Liver (tissue), 9 donors: ENCODE data around the gene GOLGA2. TPM values are rescaled to one million over a fixed set of nuclear protein-coding genes. Genes with fewer than 3 reads are reported as not detected.

Source experiments
- DNase-seq: peaks from one replicate; pipeline ENCODE4 v3.0.0-alpha.2; 2017; ENCODE audit warnings: low spot score
- H3K27ac ChIP-seq, 2 donors: one replicate each; pipeline ENCODE4 v1.7.0; 2013; ENCODE audit warnings: inconsistent platforms in 2 of 2, low read length in 2 of 2, control low read depth in 1 of 2, low read depth in 1 of 2, mild to moderate bottlenecking in 1 of 2
- H3K27me3 ChIP-seq, 4 donors: one replicate each; pipeline versions ENCODE4 v1.6.1 to v1.7.0; 2013; ENCODE audit warnings: low read length in 3 of 4, inconsistent platforms in 1 of 4, mild to moderate bottlenecking in 1 of 4, moderate library complexity in 1 of 4; ENCODE audit not compliant: control insufficient read depth in 4 of 4, insufficient read depth in 4 of 4
- H3K36me3 ChIP-seq, 4 donors: one replicate each; pipeline versions ENCODE4 v1.6.1 to v1.7.0; 2013; ENCODE audit warnings: low read length in 3 of 4, mild to moderate bottlenecking in 3 of 4, low read depth in 1 of 4, moderate library complexity in 1 of 4; ENCODE audit not compliant: control insufficient read depth in 4 of 4, insufficient read depth in 3 of 4
- H3K4me1 ChIP-seq, 4 donors: one replicate each; pipeline versions ENCODE4 v1.6.1 to v1.7.0; 2013; ENCODE audit warnings: low read length in 3 of 4, mild to moderate bottlenecking in 3 of 4, moderate library complexity in 1 of 4; ENCODE audit not compliant: control insufficient read depth in 4 of 4, insufficient read depth in 4 of 4
- H3K4me3 ChIP-seq, 3 donors: one replicate each; pipeline versions ENCODE4 v1.6.1 to v1.7.0; 2013; ENCODE audit warnings: low read length in 3 of 3, control low read depth in 1 of 3, low read depth in 1 of 3, mild to moderate bottlenecking in 1 of 3
- H3K9ac ChIP-seq, 2 donors: one replicate each; pipeline ENCODE4 v1.7.0; 2013; ENCODE audit warnings: low read length in 2 of 2, mild to moderate bottlenecking in 2 of 2, moderate library complexity in 2 of 2, control low read depth in 1 of 2, low read depth in 1 of 2
- H3K9me3 ChIP-seq, 4 donors: one replicate each; pipeline versions ENCODE4 v1.6.1 to v1.7.0; 2013; ENCODE audit warnings: low read length in 3 of 4; ENCODE audit not compliant: control insufficient read depth in 4 of 4
- ATF3 ChIP-seq: IDR thresholded peaks from 2 replicates; pipeline ENCODE4 v1.6.1; 2016; ENCODE audit warnings: antibody characterized with exemption
- CTCF ChIP-seq: fragments of 150-350 bp; IDR thresholded peaks from 2 replicates; pipeline ENCODE4 v1.5.1; 2017; ENCODE audit warnings: improper control_type of control experiment, low read depth, low read length; ENCODE audit not compliant: missing input control
- FOXA1 ChIP-seq: IDR thresholded peaks from 2 replicates; pipeline ENCODE4 v1.6.1; 2016; ENCODE audit warnings: antibody characterized with exemption
- FOXA2 ChIP-seq: IDR thresholded peaks from 2 replicates; pipeline ENCODE4 v1.6.1; 2016; ENCODE audit warnings: antibody characterized with exemption
- HNF4A ChIP-seq, 2 donors: conservative IDR thresholded peaks; 2 replicates each; pipeline ENCODE4 v1.6.1; 2016; ENCODE audit warnings: antibody characterized with exemption in 2 of 2, mild to moderate bottlenecking in 2 of 2
- JUND ChIP-seq, 2 donors: IDR thresholded peaks; 2 replicates each; pipeline ENCODE4 v1.6.1; 2016; ENCODE audit warnings: antibody characterized with exemption in 2 of 2
- MAX ChIP-seq: IDR thresholded peaks from 2 replicates; pipeline ENCODE4 v1.6.1; 2016; ENCODE audit warnings: antibody characterized with exemption
- NR2F2 ChIP-seq: IDR thresholded peaks from 2 replicates; pipeline ENCODE4 v1.6.1; 2016; ENCODE audit warnings: antibody characterized with exemption
- RAD21 ChIP-seq, 2 donors: IDR thresholded peaks; 2 replicates each; pipeline ENCODE4 v1.6.1; 2016; ENCODE audit warnings: antibody characterized with exemption in 2 of 2, mild to moderate bottlenecking in 2 of 2
- REST ChIP-seq: IDR thresholded peaks from 2 replicates; pipeline ENCODE4 v1.6.1; 2016; ENCODE audit warnings: antibody characterized with exemption, mild to moderate bottlenecking
- RXRA ChIP-seq, 2 donors: IDR thresholded peaks; 2 replicates each; pipeline ENCODE4 v1.6.1; 2017 to 2018; ENCODE audit warnings: antibody characterized with exemption in 2 of 2, mild to moderate bottlenecking in 1 of 2
- SP1 ChIP-seq: IDR thresholded peaks from 2 replicates; pipeline ENCODE4 v1.6.1; 2018; ENCODE audit warnings: antibody characterized with exemption, mild to moderate bottlenecking
- TAF1 ChIP-seq: conservative IDR thresholded peaks from 2 replicates; pipeline ENCODE4 v1.6.1; 2016; ENCODE audit warnings: antibody characterized with exemption, mild to moderate bottlenecking
- YY1 ChIP-seq: IDR thresholded peaks from 2 replicates; pipeline ENCODE4 v1.6.1; 2016; ENCODE audit warnings: antibody characterized with exemption, mild to moderate bottlenecking
- WGBS: extraction: QIAGEN DNeasy Blood & Tissue Kit; methylation state at CpG from one replicate; pipeline ENCODE4 v1.1.7; 2013; 5-methylcytosine and 5-hydroxymethylcytosine counted together
- polyA plus RNA-seq, 2 donors: library from polyadenylated mRNA; stranded (reverse) in 1 of 2; unstranded in 1 of 2; fragments of 200-250 nt in 1 of 2; fragments of >200 nt in 1 of 2; fragmentation: Nextera tagmentation in 1 of 2; extraction: Ambion mirVana in 1 of 2; gene quantifications; one replicate each; pipeline versions ENCODE4 v1.2.1 to v1.2.3, GENCODE V29; 2013 to 2015
- total RNA-seq, 2 donors: library from RNA; depleted of rRNA; stranded (reverse); fragments of >200 nt; gene quantifications; one replicate each; pipeline ENCODE4 v1.2.3, GENCODE V29; 2014
- donor health status: healthy.
- donor health status: healthy.
- donor health status: healthy.
- donor health status: healthy.
- donor health status: healthy.

GOLGA2 gene
- total and polyA plus RNA-seq, 4 donors = 14.4 to 45.7 (median 27.9) TPM

- TF ChIP-seq CTCF = no peak
- no peak for TF ChIP-seq MAX
- no peak for TF ChIP-seq SP1
- no peak for TF ChIP-seq RXRA (IDR thresholded peaks at IDR 0.05)
Measured at GRCh38 chr9:128226412-128226801, 49.4 kb downstream of the GOLGA2 start (continued).

- DNase-seq = no peak
- H3K27ac ChIP-seq = no peak overlapping the region
- TF ChIP-seq RAD21 (IDR thresholded peaks at IDR 0.05) (no peak), YY1 (no peak), JUND (IDR thresholded peaks at IDR 0.05) (no peak), FOXA2 (no peak), REST (no peak), TAF1 (no peak), FOXA1 (no peak), ATF3 (no peak), NR2F2 (no peak), RXRA (IDR thresholded peaks at IDR 0.05) (no peak)
- peaks cover 0 to 3% (median 0%) of the 10 kb centered on the region in 4 donors for H3K36me3 ChIP-seq
- H3K9ac ChIP-seq = no peak overlapping the region
- no peaks in the 10 kb centered on the region for H3K27me3 ChIP-seq
- H3K9me3 ChIP-seq = no peaks in the 10 kb centered on the region
- H3K4me1 ChIP-seq = no peaks in the 10 kb centered on the region
- no peak overlapping the region for H3K4me3 ChIP-seq
- 90% methylated on average over 19 of the region's 19 CpGs for WGBS
Measured at GRCh38 chr9:128225770-128226411, 49.9 kb downstream of the GOLGA2 start.

GRCh38 chr9:128224877-128225276 is 50.9 kb downstream of the GOLGA2 start:
- TF ChIP-seq YY1 (no peak), RXRA (IDR thresholded peaks at IDR 0.05) (no peak), HNF4A (conservative IDR thresholded peaks at IDR 0.05) (no peak), NR2F2 (no peak)
- H3K4me3 ChIP-seq = no peak overlapping the region
- H3K27me3 ChIP-seq = no peaks in the 10 kb centered on the region
- no peak overlapping the region for H3K9ac ChIP-seq
- H3K36me3 ChIP-seq = peaks cover 0 to 3% (median 0%) of the 10 kb centered on the region in 4 donors
- H3K9me3 ChIP-seq = no peaks in the 10 kb centered on the region
- WGBS = 93% methylated on average over 7 of the region's 7 CpGs
- H3K27ac ChIP-seq = no peak overlapping the region
- no peak for DNase-seq
- H3K4me1 ChIP-seq = no peaks in the 10 kb centered on the region
